Activated T-cell treated with anti-CD3 and anti-CD28 coated beads, Interleukin-2, amount 50 U/mL, for 4 hours (primary cell): ENCODE data around the gene DNHD1. TPM values are rescaled to one million over a fixed set of nuclear protein-coding genes. Genes with fewer than 3 reads are reported as not detected.

Source experiments
- ATAC-seq, 2 donors: fragments of 200-7000 bp; cut with Tn5 transposase; one replicate each; pipeline ENCODE4 v1.10.0; 2021
- DNase-seq: peaks from one replicate; pipeline ENCODE4 v3.0.0-alpha.2; 2020
- H3K27me3 Mint-ChIP-seq: one replicate; pipeline ENCODE4 v1.8.0; 2021; ENCODE audit warnings: low read depth, mixed read lengths
- H3K36me3 Mint-ChIP-seq: one replicate; pipeline ENCODE4 v1.8.0; 2022; ENCODE audit warnings: mixed read lengths; ENCODE audit not compliant: insufficient read depth
- H3K4me1 Mint-ChIP-seq: one replicate; pipeline ENCODE4 v1.8.0; 2021; ENCODE audit warnings: low read depth, mixed read lengths
- H3K4me3 Mint-ChIP-seq: one replicate; pipeline ENCODE4 v1.8.0; 2021; ENCODE audit warnings: mild to moderate bottlenecking, moderate library complexity, mixed read lengths
- H3K9me3 Mint-ChIP-seq: one replicate; pipeline ENCODE4 v1.8.0; 2021; ENCODE audit warnings: mixed read lengths
- total RNA-seq, 3 donors: library from RNA; stranded (reverse); gene quantifications; one replicate each; pipeline ENCODE4 v1.2.1, GENCODE V29; 2021

DNHD1 gene
- total RNA-seq, result 1 to 10 TPM; 6.0 to 6.7 (median 6.1) TPM

- peaks cover 28% of the 10 kb centered on the region for H3K36me3 Mint-ChIP-seq
- DNase-seq, result no peak
- H3K27me3 Mint-ChIP-seq, result no peaks in the 10 kb centered on the region
- no peaks in the 10 kb centered on the region for H3K4me1 Mint-ChIP-seq
- H3K9me3 Mint-ChIP-seq, result no peaks in the 10 kb centered on the region
- no peak within 1 kb of the TSS for H3K4me3 Mint-ChIP-seq
- ATAC-seq, result no peak
Observed at GRCh38 chr11:6497069-6497839, at the start of gene DNHD1. DNHD1 (plus strand) TSS chr11:6497280; CDS start chr11:6498216, 936 bp downstream.

GRCh38 chr11:6448574-6448973 lies 48.5 kb upstream of the DNHD1 start:
- H3K9me3 Mint-ChIP-seq, result no peaks in the 10 kb centered on the region
- no peaks in the 10 kb centered on the region for H3K36me3 Mint-ChIP-seq
- no peak overlapping the region for H3K4me3 Mint-ChIP-seq
- no peaks in the 10 kb centered on the region for H3K4me1 Mint-ChIP-seq
- ATAC-seq, result no peak
- DNase-seq, result no peak
- no peaks in the 10 kb centered on the region for H3K27me3 Mint-ChIP-seq

GRCh38 chr11:6452219-6452618 lies 44.9 kb upstream of the DNHD1 start:
- H3K36me3 Mint-ChIP-seq, result peaks cover 14% of the 10 kb centered on the region
- no peaks in the 10 kb centered on the region for H3K27me3 Mint-ChIP-seq
- H3K9me3 Mint-ChIP-seq, result no peaks in the 10 kb centered on the region
- ATAC-seq, result no peak
- no peak overlapping the region for H3K4me3 Mint-ChIP-seq
- no peak for DNase-seq
- H3K4me1 Mint-ChIP-seq, result no peaks in the 10 kb centered on the region

- no peaks in the 10 kb centered on the region for H3K27me3 Mint-ChIP-seq
- peaks cover 14% of the 10 kb centered on the region for H3K36me3 Mint-ChIP-seq
- H3K4me3 Mint-ChIP-seq, result no peak overlapping the region
- DNase-seq (no peak), ATAC-seq (no peak)
- no peaks in the 10 kb centered on the region for H3K9me3 Mint-ChIP-seq
- no peaks in the 10 kb centered on the region for H3K4me1 Mint-ChIP-seq
Observed at GRCh38 chr11:6453152-6453551, 43.9 kb upstream of the DNHD1 start.

- Mint-ChIP-seq H3K27me3 (no peaks in the 10 kb centered on the region), H3K4me1 (no peaks in the 10 kb centered on the region), H3K9me3 (no peaks in the 10 kb centered on the region), H3K36me3 (peaks cover 14% of the 10 kb centered on the region), H3K4me3 (no peak overlapping the region)
- DNase-seq (no peak), ATAC-seq (no peak)
Observed at GRCh38 chr11:6455070-6455469, 42.0 kb upstream of the DNHD1 start.

GRCh38 chr11:6456361-6457073 lies 40.6 kb upstream of the DNHD1 start:
- H3K4me1 Mint-ChIP-seq, result no peaks in the 10 kb centered on the region
- DNase-seq (no peak), ATAC-seq (no peak)
- H3K4me3 Mint-ChIP-seq, result no peak overlapping the region
- no peaks in the 10 kb centered on the region for H3K27me3 Mint-ChIP-seq
- peaks cover 18% of the 10 kb centered on the region for H3K36me3 Mint-ChIP-seq
- no peaks in the 10 kb centered on the region for H3K9me3 Mint-ChIP-seq

- no peaks in the 10 kb centered on the region for H3K27me3 Mint-ChIP-seq
- H3K4me1 Mint-ChIP-seq, result no peaks in the 10 kb centered on the region
Observed at GRCh38 chr11:6457581-6458320, 39.3 kb upstream of the DNHD1 start.

GRCh38 chr11:6458352-6459098 lies 38.6 kb upstream of the DNHD1 start:
- no peaks in the 10 kb centered on the region for H3K9me3 Mint-ChIP-seq
- ATAC-seq, result no peak
- no peaks in the 10 kb centered on the region for H3K27me3 Mint-ChIP-seq
- DNase-seq, result no peak
- no peaks in the 10 kb centered on the region for H3K4me1 Mint-ChIP-seq
- H3K36me3 Mint-ChIP-seq, result peaks cover 21% of the 10 kb centered on the region
- no peak overlapping the region for H3K4me3 Mint-ChIP-seq

More at GRCh38 chr11:6457581-6458320, 39.3 kb upstream of the DNHD1 start:
- H3K9me3 Mint-ChIP-seq, result no peaks in the 10 kb centered on the region
- H3K36me3 Mint-ChIP-seq, result peaks cover 18% of the 10 kb centered on the region
- H3K4me3 Mint-ChIP-seq, result no peak overlapping the region
- no peak for ATAC-seq
- no peak for DNase-seq

GRCh38 chr11:6459099-6459450 lies 38.0 kb upstream of the DNHD1 start:
- peaks cover 25% of the 10 kb centered on the region for H3K36me3 Mint-ChIP-seq
- ATAC-seq (no peak), DNase-seq (no peak)
- no peaks in the 10 kb centered on the region for H3K9me3 Mint-ChIP-seq
- no peaks in the 10 kb centered on the region for H3K4me1 Mint-ChIP-seq
- no peak overlapping the region for H3K4me3 Mint-ChIP-seq
- no peaks in the 10 kb centered on the region for H3K27me3 Mint-ChIP-seq

- H3K36me3 Mint-ChIP-seq, result peaks cover 2% of the 10 kb centered on the region
- H3K4me3 Mint-ChIP-seq, result no peak overlapping the region
- H3K4me1 Mint-ChIP-seq, result peaks cover 16% of the 10 kb centered on the region
- no peaks in the 10 kb centered on the region for H3K9me3 Mint-ChIP-seq
- no peaks in the 10 kb centered on the region for H3K27me3 Mint-ChIP-seq
- ATAC-seq (no peak), DNase-seq (no peak)
Observed at GRCh38 chr11:6468712-6469495, 28.2 kb upstream of the DNHD1 start.

GRCh38 chr11:6469599-6469998 lies 27.5 kb upstream of the DNHD1 start:
- no peaks in the 10 kb centered on the region for H3K9me3 Mint-ChIP-seq
- H3K4me1 Mint-ChIP-seq, result peaks cover 22% of the 10 kb centered on the region
- DNase-seq (no peak), ATAC-seq (no peak)
- H3K27me3 Mint-ChIP-seq, result no peaks in the 10 kb centered on the region
- no peak overlapping the region for H3K4me3 Mint-ChIP-seq
- H3K36me3 Mint-ChIP-seq, result no peaks in the 10 kb centered on the region

GRCh38 chr11:6472934-6473333 lies 24.1 kb upstream of the DNHD1 start:
- peaks cover 8% of the 10 kb centered on the region for H3K36me3 Mint-ChIP-seq
- no peaks in the 10 kb centered on the region for H3K9me3 Mint-ChIP-seq
- no peak for DNase-seq
- H3K27me3 Mint-ChIP-seq, result no peaks in the 10 kb centered on the region
- ATAC-seq, result no peak
- peak overlapping the region; percentile 67 for H3K4me3 Mint-ChIP-seq
- peaks cover 22% of the 10 kb centered on the region for H3K4me1 Mint-ChIP-seq
